Measurements from ENCODE around the gene HDAC6. TPM values are rescaled to one million over a fixed set of nuclear protein-coding genes. Genes with fewer than 3 reads are reported as not detected.

Gene HDAC6
- total RNA-seq, 1 experiment from 2014 or later: 68.1 TPM

DNA sequence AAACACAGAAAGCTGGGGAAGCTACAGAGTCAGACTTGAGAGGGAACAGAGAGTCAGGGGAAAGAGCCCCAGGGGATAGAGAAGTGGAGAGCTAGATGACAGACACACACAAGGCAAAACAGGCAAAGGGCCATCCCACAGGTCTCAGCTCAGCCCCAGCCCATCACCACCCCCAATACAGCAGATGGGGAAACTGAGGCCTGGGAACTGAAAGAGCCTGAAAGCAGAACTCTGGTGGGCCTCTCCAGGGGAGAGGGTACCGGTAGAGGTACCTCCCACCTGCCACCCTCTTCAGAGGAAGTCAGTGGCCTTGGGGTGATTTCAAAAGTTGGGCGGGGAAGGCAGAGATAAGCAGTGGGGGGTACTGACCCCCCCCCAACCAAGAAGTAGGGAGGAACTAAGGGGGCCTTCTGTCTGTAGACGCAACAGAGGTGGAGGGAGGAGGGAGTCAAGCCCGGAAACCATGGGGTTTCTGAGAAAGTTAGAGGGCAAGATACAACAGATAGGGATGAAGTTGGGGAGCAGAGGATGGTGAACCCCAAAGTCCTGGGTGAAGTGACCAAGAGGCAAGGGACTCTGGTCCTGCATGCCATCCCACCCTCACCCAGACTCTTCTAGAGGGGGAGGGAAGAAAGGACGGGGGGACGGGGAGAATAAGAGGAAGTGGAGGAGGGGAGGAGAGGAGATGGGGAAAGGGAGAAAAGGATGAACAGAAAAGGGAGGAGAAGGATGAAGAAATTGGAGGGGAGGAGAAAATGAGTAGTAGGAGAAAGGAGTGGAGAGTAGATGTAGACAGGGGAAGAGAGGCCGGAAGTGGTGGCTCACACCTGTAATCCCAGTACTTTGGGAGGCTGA lies 12.3 kb upstream of the HDAC6 start:
- Mint-ChIP-seq H3K4me3 (ENCODE audit: low read depth, unreplicated experiment) (no peak overlapping the region), H3K27ac (ENCODE audit: unreplicated experiment) (no peak overlapping the region), H3K36me3 (ENCODE audit: insufficient read depth, unreplicated experiment) (peaks cover 5% of the 10 kb centered on the region), H3K27me3 (ENCODE audit: unreplicated experiment) (peaks cover 63% of the 10 kb centered on the region), H3K9me3 (ENCODE audit: low read depth, unreplicated experiment) (no peaks in the 10 kb centered on the region), H3K4me1 (ENCODE audit: low read depth, unreplicated experiment) (peaks cover 7% of the 10 kb centered on the region)
- intact Hi-C loops (cut with micrococcal nuclease; ENCODE audit: unreplicated experiment): no loop called here
- TF ChIP-seq, protein P1, sequence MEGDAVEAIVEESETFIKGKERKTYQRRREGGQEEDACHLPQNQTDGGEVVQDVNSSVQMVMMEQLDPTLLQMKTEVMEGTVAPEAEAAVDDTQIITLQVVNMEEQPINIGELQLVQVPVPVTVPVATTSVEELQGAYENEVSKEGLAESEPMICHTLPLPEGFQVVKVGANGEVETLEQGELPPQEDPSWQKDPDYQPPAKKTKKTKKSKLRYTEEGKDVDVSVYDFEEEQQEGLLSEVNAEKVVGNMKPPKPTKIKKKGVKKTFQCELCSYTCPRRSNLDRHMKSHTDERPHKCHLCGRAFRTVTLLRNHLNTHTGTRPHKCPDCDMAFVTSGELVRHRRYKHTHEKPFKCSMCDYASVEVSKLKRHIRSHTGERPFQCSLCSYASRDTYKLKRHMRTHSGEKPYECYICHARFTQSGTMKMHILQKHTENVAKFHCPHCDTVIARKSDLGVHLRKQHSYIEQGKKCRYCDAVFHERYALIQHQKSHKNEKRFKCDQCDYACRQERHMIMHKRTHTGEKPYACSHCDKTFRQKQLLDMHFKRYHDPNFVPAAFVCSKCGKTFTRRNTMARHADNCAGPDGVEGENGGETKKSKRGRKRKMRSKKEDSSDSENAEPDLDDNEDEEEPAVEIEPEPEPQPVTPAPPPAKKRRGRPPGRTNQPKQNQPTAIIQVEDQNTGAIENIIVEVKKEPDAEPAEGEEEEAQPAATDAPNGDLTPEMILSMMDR (IDR thresholded peaks at IDR 0.05; ENCODE audit: unreplicated experiment): no peak
- no peak for DNase-seq
- BruUV-seq (replicated peaks): no TSS peak
- CTCF ChIA-PET: no interaction called here

DNA sequence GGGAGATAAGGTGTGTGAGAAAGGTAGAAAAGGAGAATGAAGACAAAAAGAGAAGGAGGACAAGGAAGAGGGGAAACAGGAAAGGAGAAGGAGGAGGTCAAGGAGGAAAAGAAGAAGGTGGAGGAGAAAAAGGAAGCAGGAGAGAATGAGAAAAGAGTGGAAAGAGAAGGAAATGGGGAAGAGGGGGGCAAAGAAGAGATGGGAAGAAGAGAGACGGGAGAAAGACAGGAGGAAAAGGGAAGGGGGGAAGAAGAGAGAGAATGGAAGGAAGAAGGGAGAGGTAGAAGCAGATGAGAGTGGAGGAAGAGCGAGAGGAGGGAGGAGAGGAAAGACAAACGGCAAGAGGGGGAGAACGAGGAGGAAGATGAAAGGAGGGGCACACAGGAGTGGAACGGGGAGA lies 11.4 kb upstream of the HDAC6 start:
- DNase-seq: no peak
- Mint-ChIP-seq H3K36me3 (ENCODE audit: insufficient read depth, unreplicated experiment) (peaks cover 6% of the 10 kb centered on the region), H3K27me3 (ENCODE audit: unreplicated experiment) (peaks cover 56% of the 10 kb centered on the region), H3K27ac (ENCODE audit: unreplicated experiment) (no peak overlapping the region), H3K4me3 (ENCODE audit: low read depth, unreplicated experiment) (no peak overlapping the region), H3K9me3 (ENCODE audit: low read depth, unreplicated experiment) (no peaks in the 10 kb centered on the region), H3K4me1 (ENCODE audit: low read depth, unreplicated experiment) (peaks cover 16% of the 10 kb centered on the region)
- CTCF ChIA-PET: no interaction called here
- TF ChIP-seq, protein P1 (IDR thresholded peaks at IDR 0.05; ENCODE audit: unreplicated experiment): no peak
- BruUV-seq (replicated peaks): no TSS peak
- intact Hi-C loops (cut with micrococcal nuclease; ENCODE audit: unreplicated experiment): no loop called here

DNA sequence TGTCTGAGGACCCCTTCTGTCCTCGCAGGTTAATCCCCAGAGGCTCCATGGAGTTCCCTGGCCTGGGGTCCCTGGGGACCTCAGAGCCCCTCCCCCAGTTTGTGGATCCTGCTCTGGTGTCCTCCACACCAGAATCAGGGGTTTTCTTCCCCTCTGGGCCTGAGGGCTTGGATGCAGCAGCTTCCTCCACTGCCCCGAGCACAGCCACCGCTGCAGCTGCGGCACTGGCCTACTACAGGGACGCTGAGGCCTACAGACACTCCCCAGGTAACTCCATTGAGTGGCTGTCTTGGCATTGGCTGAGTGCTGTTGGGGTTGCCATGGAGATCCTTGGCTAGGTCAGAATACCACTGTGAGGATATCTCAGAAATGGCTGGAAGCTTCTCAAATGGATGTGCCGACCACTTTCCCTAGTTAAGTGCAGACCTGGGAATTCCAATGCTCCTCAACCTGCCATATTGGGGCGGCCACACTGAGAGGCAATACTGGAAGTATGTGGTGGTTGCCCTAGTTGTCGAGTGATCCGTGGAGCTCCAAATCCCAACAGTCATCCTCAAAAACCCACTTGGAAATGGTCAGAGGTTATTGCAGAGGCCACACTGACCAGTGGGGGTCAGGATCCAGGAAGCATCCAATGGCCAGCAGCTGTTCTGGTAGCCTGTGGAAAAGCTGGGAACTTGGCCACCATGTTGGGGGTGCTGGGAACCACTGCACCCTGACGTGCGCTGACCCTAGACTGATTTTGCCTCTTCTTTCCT lies 10.6 kb upstream of the HDAC6 start:
- intact Hi-C loops (cut with micrococcal nuclease; ENCODE audit: unreplicated experiment): no loop called here
- no TSS peak for BruUV-seq (replicated peaks)
- DNase-seq: no peak
- TF ChIP-seq, protein P1 (IDR thresholded peaks at IDR 0.05; ENCODE audit: unreplicated experiment): no peak
- Mint-ChIP-seq H3K27ac (ENCODE audit: unreplicated experiment) (no peak overlapping the region), H3K36me3 (ENCODE audit: insufficient read depth, unreplicated experiment) (peaks cover 6% of the 10 kb centered on the region), H3K27me3 (ENCODE audit: unreplicated experiment) (peaks cover 48% of the 10 kb centered on the region), H3K4me3 (ENCODE audit: low read depth, unreplicated experiment) (no peak overlapping the region), H3K9me3 (ENCODE audit: low read depth, unreplicated experiment) (no peaks in the 10 kb centered on the region), H3K4me1 (ENCODE audit: low read depth, unreplicated experiment) (peaks cover 23% of the 10 kb centered on the region)
- CTCF ChIA-PET: no interaction called here

DNA sequence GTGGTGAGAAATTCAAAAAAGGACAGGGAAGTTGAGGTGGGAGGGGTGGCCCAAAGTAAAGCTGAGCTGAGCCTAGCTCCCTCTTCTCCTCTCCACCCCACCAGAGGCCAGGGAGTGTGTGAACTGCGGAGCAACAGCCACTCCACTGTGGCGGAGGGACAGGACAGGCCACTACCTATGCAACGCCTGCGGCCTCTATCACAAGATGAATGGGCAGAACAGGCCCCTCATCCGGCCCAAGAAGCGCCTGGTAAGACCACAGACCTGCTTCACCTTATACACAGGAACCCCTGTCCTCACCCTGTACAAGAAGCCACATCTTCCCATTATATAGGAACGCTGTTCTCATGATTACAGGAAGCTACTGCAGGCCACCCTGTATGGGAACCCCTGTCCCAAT lies 9.6 kb upstream of the HDAC6 start:
- TF ChIP-seq, protein P1 (IDR thresholded peaks at IDR 0.05; ENCODE audit: unreplicated experiment): no peak
- H3K9me3 Mint-ChIP-seq (ENCODE audit: low read depth, unreplicated experiment): no peaks in the 10 kb centered on the region
- H3K4me1 Mint-ChIP-seq (ENCODE audit: low read depth, unreplicated experiment): peaks cover 25% of the 10 kb centered on the region
- H3K27me3 Mint-ChIP-seq (ENCODE audit: unreplicated experiment): peaks cover 38% of the 10 kb centered on the region
- intact Hi-C loops (cut with micrococcal nuclease; ENCODE audit: unreplicated experiment): no loop called here
- DNase-seq: no peak
- CTCF ChIA-PET: no interaction called here
- H3K36me3 Mint-ChIP-seq (ENCODE audit: insufficient read depth, unreplicated experiment): peaks cover 6% of the 10 kb centered on the region
- BruUV-seq (replicated peaks): no TSS peak
- no peak overlapping the region for H3K27ac Mint-ChIP-seq (ENCODE audit: unreplicated experiment)
- no peak overlapping the region for H3K4me3 Mint-ChIP-seq (ENCODE audit: low read depth, unreplicated experiment)
